H4 (cell line): Measurements from ENCODE around the gene PDGFC. TPM values are rescaled to one million over a fixed set of nuclear protein-coding genes. Genes with fewer than 3 reads are reported as not detected.
A peak's percentile ranks its signal among the peaks of the same experiment; 100 is the strongest.

Experiments used
- DNase-seq: peaks from one replicate; pipeline ENCODE4 v3.0.0-alpha.2; 2015; ENCODE audit warnings: low spot score
- total RNA-seq: library from RNA; depleted of rRNA; stranded (reverse); fragments of >200 nt; shearing (Covaris generic); gene quantifications from 2 replicates; pipeline ENCODE4 v1.2.3, GENCODE V29; 2014; rRNA removed

The PDGFC gene, protein sequence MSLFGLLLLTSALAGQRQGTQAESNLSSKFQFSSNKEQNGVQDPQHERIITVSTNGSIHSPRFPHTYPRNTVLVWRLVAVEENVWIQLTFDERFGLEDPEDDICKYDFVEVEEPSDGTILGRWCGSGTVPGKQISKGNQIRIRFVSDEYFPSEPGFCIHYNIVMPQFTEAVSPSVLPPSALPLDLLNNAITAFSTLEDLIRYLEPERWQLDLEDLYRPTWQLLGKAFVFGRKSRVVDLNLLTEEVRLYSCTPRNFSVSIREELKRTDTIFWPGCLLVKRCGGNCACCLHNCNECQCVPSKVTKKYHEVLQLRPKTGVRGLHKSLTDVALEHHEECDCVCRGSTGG
- total RNA-seq: 21.7 and 22.5 TPM in 2 replicates

GRCh38 chr4:156971676-156972378 is at the start of gene PDGFC:
Gene PDGFC, minus strand, starts transcription at chr4:156971799. Its CDS starts 896 bp downstream, at chr4:156970903.
- DNase-seq: no peak

DNA sequence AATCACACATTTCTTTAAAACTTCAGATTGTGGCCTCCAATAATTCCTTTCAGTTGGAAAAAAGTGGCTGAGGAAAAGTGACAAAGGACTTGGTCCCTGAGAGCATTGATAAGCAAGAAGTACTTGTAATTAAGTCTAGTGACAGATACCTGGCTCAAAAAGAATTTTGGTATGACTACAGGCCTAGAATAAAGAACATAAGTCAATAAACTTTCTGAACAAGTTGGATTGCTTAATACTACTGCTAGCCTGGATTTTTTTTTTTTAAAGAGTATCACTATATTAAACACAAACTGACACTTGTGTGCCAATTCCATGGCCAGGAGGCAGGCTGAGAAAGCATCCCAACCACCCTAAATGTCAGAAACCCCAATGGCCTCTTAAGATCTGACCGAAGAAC is 49.3 kb upstream of the PDGFC start:
- DNase-seq: no peak

GRCh38 chr4:157018920-157019490 is 47.4 kb upstream of the PDGFC start:
- DNase-seq: no peak

GRCh38 chr4:157014621-157015591 is 43.3 kb upstream of the PDGFC start:
- peak; percentile 71 for DNase-seq

GRCh38 chr4:157013656-157014055 is 42.1 kb upstream of the PDGFC start:
- DNase-seq: no peak

- no peak for DNase-seq
These were observed 41.2 kb upstream of the PDGFC start for GRCh38 chr4:157012781-157013180.

- no peak for DNase-seq
These were observed 40.7 kb upstream of the PDGFC start for GRCh38 chr4:157012296-157012695.

- no peak for DNase-seq
These were observed 39.0 kb upstream of the PDGFC start for GRCh38 chr4:157010630-157011029.

DNA sequence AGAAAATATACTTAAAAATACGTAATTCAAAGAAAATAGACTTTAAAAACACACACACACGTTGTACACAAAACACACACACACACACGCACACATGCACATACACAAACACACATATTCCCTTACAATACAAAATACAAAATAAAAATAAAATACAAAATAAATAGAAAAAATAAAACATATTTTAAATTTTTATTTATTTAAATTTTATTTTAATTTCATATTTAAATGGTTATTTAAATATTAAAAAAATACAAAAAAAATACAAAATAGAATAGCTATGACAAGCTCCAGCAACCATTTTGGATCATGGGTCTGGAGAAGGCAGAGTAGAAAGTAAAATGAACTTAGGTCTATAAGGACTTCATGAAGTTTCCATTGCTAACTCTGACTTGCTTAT is 34.2 kb upstream of the PDGFC start:
- DNase-seq: no peak

DNA sequence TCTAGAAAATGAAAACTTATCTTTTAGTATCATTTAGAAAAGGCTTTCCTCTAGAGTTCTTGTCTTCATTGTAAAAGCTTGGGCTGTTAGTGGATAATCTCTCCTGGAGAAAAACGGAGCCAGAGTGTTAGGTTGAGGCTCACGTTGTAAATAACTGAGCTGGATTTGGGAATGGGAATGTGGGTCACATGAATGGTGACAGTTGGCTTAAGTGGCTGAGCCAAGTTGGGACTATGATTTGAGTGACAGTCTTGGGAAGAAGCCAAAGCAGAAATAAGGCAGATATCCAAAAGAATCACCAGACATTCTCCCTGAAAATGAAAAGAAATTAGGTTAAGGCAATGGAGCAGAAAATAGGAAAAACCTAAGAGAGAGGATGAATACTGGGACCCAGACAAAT is 33.6 kb upstream of the PDGFC start:
- no peak for DNase-seq

- DNase-seq: no peak
These were observed 32.9 kb upstream of the PDGFC start for GRCh38 chr4:157004279-157005161.

GRCh38 chr4:156999175-156999517 is 27.5 kb upstream of the PDGFC start:
- peak; percentile 94 for DNase-seq

GRCh38 chr4:156998500-156999174 is 27.0 kb upstream of the PDGFC start:
- no peak for DNase-seq

GRCh38 chr4:156992943-156993342 is 21.3 kb upstream of the PDGFC start:
- no peak for DNase-seq

DNA sequence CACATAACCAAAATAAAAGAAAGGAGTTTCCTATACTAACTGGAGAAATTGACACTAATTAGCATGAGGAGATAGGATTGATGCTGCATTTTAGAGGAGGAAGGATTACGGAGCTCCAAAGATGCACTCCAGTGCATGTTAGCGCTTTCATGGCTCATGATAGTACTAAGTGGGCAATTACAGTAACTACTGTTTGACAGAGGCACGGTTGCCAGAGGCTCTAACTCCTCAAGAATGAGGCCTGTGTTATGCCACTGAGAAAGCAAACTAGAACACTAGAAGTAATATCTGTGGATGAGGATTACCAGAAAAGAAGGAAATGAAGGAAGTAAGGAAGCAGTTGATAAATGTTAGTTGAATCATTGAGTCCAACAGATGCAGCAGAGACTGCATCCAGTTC is 19.6 kb upstream of the PDGFC start:
- DNase-seq: no peak

DNA sequence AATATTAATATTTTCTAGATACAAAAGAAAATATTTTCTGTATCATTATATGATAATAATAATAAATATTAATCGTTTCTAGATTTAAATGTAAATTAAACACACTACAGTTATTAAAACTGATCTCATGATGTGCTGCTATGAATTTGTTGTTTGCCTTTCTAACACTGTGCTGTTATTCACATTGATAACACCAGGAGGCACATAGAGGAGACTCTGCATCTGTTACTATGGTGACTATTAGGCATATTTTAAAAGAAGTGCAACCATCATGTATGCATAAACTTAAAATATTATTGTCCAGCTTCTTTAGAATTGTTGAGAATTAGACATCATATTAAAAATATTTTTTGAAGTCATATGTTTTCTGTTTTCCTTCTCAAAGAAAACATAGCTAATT is 11.8 kb upstream of the PDGFC start:
- no peak for DNase-seq

GRCh38 chr4:156981262-156981769 is 9.7 kb upstream of the PDGFC start:
- DNase-seq: no peak

GRCh38 chr4:156977435-156978160 is 6.0 kb upstream of the PDGFC start:
- peak; percentile 23 for DNase-seq

DNA sequence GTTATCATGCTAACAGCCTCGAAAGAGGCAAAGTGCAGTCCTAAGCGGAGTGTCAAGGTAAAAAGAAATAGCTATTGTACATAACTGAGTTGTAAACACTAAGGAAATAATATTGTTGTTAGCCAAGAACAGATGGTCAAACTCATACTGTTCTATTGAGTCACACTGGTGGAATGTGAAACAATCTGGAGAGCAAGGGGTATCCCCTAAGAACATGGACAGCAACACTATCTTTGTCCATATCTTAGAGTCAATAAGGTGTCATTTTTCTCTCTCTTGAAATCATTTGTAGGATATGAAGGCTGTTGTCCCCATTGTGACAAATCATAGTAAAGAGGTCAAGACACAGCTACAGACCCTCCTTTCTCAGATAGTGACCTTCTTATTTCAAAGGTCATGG is 4.5 kb upstream of the PDGFC start:
- DNase-seq: no peak
